Esophagus (tissue), 2 donors: ENCODE measurements around the gene ADAR. TPM values are rescaled to one million over a fixed set of nuclear protein-coding genes. Genes with fewer than 3 reads are reported as not detected.

Experiments used
- H3K27ac ChIP-seq, 2 donors: one replicate each; pipeline ENCODE4 v1.5.1; 2013; ENCODE audit warnings: low read depth in 2 of 2, mild to moderate bottlenecking in 2 of 2, inconsistent platforms in 1 of 2, low read length in 1 of 2, moderate library complexity in 1 of 2
- H3K27me3 ChIP-seq, 2 donors: one replicate each; pipeline ENCODE4 v1.6.1; 2013; ENCODE audit warnings: low read length in 2 of 2, control low read depth in 1 of 2, mild to moderate bottlenecking in 1 of 2; ENCODE audit not compliant: insufficient read depth in 2 of 2, control insufficient read depth in 1 of 2
- H3K36me3 ChIP-seq, 2 donors: one replicate each; pipeline ENCODE4 v1.6.1; 2013; ENCODE audit warnings: low read length in 1 of 2; ENCODE audit not compliant: control insufficient read depth in 2 of 2, insufficient read depth in 2 of 2
- H3K4me1 ChIP-seq, 2 donors: one replicate each; pipeline ENCODE4 v1.6.1; 2013; ENCODE audit warnings: low read length in 1 of 2; ENCODE audit not compliant: control insufficient read depth in 2 of 2, insufficient read depth in 2 of 2
- H3K4me3 ChIP-seq, 2 donors: one replicate each; pipeline ENCODE4 v1.5.1; 2013; ENCODE audit warnings: low read length in 2 of 2, mild to moderate bottlenecking in 2 of 2, low read depth in 1 of 2, moderate library complexity in 1 of 2
- H3K9me3 ChIP-seq, 2 donors: one replicate each; pipeline ENCODE4 v1.6.1; 2013; ENCODE audit warnings: mild to moderate bottlenecking in 2 of 2, low read depth in 1 of 2, low read length in 1 of 2, moderate library complexity in 1 of 2; ENCODE audit not compliant: control insufficient read depth in 2 of 2, insufficient read depth in 1 of 2
- WGBS, 2 donors: extraction: QIAGEN DNeasy Blood & Tissue Kit; methylation state at CpG; one replicate each; pipeline ENCODE4 v1.1.7; 2013; 5-methylcytosine and 5-hydroxymethylcytosine counted together
- polyA plus RNA-seq, 2 donors: library from polyadenylated mRNA; stranded (reverse); fragments of 200-250 nt; gene quantifications; one replicate each; pipeline ENCODE4 v1.2.3, GENCODE V29; 2013
- donor health status: healthy with polysubstance abuse.
- donor health status: Bipolar disorder and iron deficiency.

ADAR gene
- polyA plus RNA-seq, 2 donors = 13.8 to 19.9 TPM

- no peaks in the 10 kb centered on the region for H3K9me3 ChIP-seq
- peaks cover 8 to 11% of the 10 kb centered on the region in 2 donors for H3K4me1 ChIP-seq
- 2% methylated on average over 50 to 53 of the region's 53 CpGs for whole genome bisulfite sequencing, 2 donors
- no peak within 1 kb of the TSS for H3K27ac ChIP-seq
- H3K36me3 ChIP-seq = no peaks in the 10 kb centered on the region
- no peaks in the 10 kb centered on the region for H3K27me3 ChIP-seq
- peak within 1 kb of the TSS; percentile 28 to 30 for H3K4me3 ChIP-seq
Measured at GRCh38 chr1:154567386-154568156, 40.4 kb downstream of the ADAR start, which contains the start of gene CHRNB2. CHRNB2 (plus strand) TSS chr1:154567778; CDS start chr1:154568045, 267 bp downstream.

GRCh38 chr1:154565876-154566275 is 42.1 kb downstream of the ADAR start:
- Histone ChIP-seq H3K9me3 (no peaks in the 10 kb centered on the region), H3K4me3 (no peak overlapping the region), H3K27ac (no peak overlapping the region), H3K27me3 (no peaks in the 10 kb centered on the region), H3K36me3 (no peaks in the 10 kb centered on the region), H3K4me1 (peaks cover 8 to 11% of the 10 kb centered on the region in 2 donors)
- WGBS, 2 donors = 89 to 90% methylated on average over 6 of the region's 6 CpGs

- Histone ChIP-seq H3K27ac (peak overlapping the region; percentile 87 to 96), H3K4me3 (peak overlapping the region; percentile 55 to 75), H3K4me1 (peaks cover 3 to 4% of the 10 kb centered on the region in 2 donors), H3K9me3 (no peaks in the 10 kb centered on the region), H3K36me3 (peaks cover 10% of the 10 kb centered on the region in 2 donors), H3K27me3 (no peaks in the 10 kb centered on the region)
- 8 to 10% methylated on average over 13 of the region's 13 CpGs for WGBS, 2 donors
Measured at GRCh38 chr1:154559466-154560044, 48.4 kb downstream of the ADAR start.

DNA sequence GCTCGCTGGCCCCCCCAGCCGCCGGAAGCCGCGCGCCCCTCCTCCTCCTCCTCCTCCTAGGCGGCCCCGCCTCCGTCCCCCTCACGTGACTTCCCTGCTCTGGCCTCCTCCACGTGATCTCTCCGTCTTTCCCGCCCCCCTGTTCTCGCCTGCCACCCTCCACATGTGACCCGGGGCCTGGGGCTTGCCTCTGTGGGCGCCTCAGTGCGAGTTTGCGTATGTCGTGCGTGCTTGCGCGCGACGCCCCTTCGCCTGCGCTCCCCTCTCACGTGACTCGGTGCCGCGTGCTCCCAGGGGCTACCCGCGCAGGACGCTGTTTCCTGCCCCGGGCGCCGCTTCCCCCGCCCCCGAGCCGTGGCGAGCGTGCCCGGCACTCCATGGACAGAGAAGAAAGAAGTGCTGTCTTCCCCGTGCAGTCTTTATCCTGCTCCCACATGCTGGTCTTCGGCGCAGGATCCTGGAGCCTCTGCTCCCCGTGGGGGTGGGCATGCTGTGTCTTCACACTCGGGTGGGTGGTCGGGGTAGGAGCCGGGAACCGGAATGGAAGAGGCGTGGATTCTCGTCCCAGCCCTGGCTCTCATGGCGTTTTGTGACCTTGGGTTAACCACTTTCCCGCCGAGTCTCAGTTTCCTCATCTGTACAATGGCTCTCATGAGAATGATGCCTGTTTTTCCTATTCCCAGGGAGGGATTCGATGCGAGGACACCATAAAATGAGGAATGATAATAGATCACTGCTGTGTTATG is 49.1 kb downstream of the ADAR start:
- Histone ChIP-seq H3K27ac (peak overlapping the region; percentile 87 to 96), H3K36me3 (peaks cover 10 to 12% of the 10 kb centered on the region in 2 donors), H3K27me3 (no peaks in the 10 kb centered on the region), H3K4me1 (peaks cover 3 to 4% of the 10 kb centered on the region in 2 donors), H3K4me3 (peak overlapping the region; percentile 55 to 75), H3K9me3 (no peaks in the 10 kb centered on the region)
- 0 to 1% methylated on average over 50 to 57 of the region's 57 CpGs for WGBS, 2 donors

GRCh38 chr1:154557939-154558719 is 49.9 kb downstream of the ADAR start, which contains the start of gene UBE2Q1:
UBE2Q1 (minus strand) TSS chr1:154558662; CDS start chr1:154558553, 109 bp downstream.
- no peaks in the 10 kb centered on the region for H3K9me3 ChIP-seq
- H3K4me1 ChIP-seq = peaks cover 3 to 4% of the 10 kb centered on the region in 2 donors
- peak within 1 kb of the TSS; percentile 87 to 96 for H3K27ac ChIP-seq
- WGBS, 2 donors = 1% methylated on average over 39 to 67 of the region's 69 CpGs
- H3K4me3 ChIP-seq = peak within 1 kb of the TSS; percentile 55 to 75
- H3K36me3 ChIP-seq = peaks cover 10 to 19% of the 10 kb centered on the region in 2 donors
- no peaks in the 10 kb centered on the region for H3K27me3 ChIP-seq

DNA sequence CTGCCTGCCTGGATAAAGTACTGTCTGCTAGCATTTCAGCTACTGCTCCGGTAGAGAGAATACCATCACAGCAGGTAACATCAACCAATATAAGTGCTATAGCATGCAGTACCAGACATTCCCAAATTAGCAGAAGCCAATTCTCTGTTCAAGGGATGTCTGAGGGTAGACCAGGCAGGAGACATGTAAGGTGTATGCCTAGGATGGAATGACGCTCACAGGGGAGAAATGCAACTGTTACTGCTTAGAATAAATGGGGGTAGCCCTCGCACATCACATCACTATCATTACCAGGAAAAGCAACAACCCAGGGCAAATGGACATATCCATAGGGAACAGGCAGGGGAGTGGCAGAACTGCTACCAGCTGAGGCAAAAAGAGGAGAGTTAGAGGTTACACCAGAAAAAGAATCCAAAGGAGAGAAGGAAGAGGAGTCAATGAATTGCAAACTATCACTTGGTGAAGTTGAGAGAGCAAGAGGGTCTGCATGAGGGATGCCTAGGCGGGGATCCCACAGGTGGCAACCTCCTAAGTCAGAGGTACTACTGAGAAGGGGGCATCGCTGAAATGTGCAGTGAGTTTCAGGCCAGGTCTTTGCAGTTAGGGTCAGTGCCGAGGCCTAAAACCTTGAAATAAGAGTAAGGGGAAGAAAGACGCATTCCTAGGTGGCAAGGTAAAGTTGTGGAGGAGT is 50.6 kb downstream of the ADAR start:
- WGBS, 2 donors = 7 to 9% methylated on average over 7 of the region's 7 CpGs
- Histone ChIP-seq H3K4me1 (peaks cover 3 to 4% of the 10 kb centered on the region in 2 donors), H3K36me3 (peaks cover 12 to 26% of the 10 kb centered on the region in 2 donors), H3K4me3 (peak overlapping the region; percentile 55 to 75), H3K27me3 (no peaks in the 10 kb centered on the region), H3K9me3 (no peaks in the 10 kb centered on the region), H3K27ac (peak overlapping the region in 1 of 2 donors; percentile 96)

DNA sequence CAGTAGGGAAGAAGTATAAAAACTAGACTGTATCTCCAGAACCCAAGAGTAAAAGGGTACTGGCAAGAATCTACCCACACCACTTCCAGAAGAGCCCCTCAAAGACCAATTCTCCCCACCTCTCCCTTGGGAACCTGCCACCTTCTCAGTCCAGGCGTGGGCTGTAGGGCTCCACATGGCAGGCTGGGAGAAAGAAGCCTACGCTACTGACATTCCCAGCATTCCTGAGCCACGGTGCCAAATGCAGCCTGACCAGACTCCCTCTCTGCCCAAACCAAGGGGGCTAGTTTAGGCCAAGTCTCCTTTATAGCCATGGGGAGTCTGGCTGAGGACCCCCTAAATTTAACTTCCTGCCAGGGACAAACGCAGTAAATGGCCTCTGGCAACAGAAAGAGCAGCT is 51.6 kb downstream of the ADAR start:
- WGBS, 2 donors = 16 to 23% methylated on average over 4 of the region's 4 CpGs
- H3K4me1 ChIP-seq = peaks cover 5 to 6% of the 10 kb centered on the region in 2 donors
- peaks cover 22 to 35% of the 10 kb centered on the region in 2 donors for H3K36me3 ChIP-seq
- peak overlapping the region in 1 of 2 donors; percentile 75 for H3K4me3 ChIP-seq
- H3K27me3 ChIP-seq = no peaks in the 10 kb centered on the region
- peak overlapping the region in 1 of 2 donors; percentile 26 for H3K27ac ChIP-seq
- H3K9me3 ChIP-seq = no peaks in the 10 kb centered on the region

GRCh38 chr1:154553056-154554030 is 54.6 kb downstream of the ADAR start:
- WGBS, 2 donors = 55 to 64% methylated on average over 12 of the region's 12 CpGs
- Histone ChIP-seq H3K36me3 (peaks cover 44 to 53% of the 10 kb centered on the region in 2 donors), H3K4me1 (peaks cover 6 to 12% of the 10 kb centered on the region in 2 donors), H3K9me3 (no peaks in the 10 kb centered on the region), H3K27ac (peak overlapping the region; percentile 46 to 79), H3K27me3 (no peaks in the 10 kb centered on the region), H3K4me3 (no peak overlapping the region)
